Measurements from ENCODE around the gene SLC6A3. TPM values are rescaled to one million over a fixed set of nuclear protein-coding genes. Genes with fewer than 3 reads are reported as not detected.

SLC6A3 gene
- total RNA-seq (2014; rRNA removed; shearing (Covaris generic)), result not detected in 2 replicates

- DNase-seq (ENCODE audit: low spot score), result no peak
- in situ Hi-C loops (cut with HindIII; ENCODE audit: low sequenced_read_pairs), result no loop called here
Observed at GRCh38 chr5:1445313-1445688, at the start of gene SLC6A3. Gene SLC6A3, minus strand, starts transcription at chr5:1445440. Its CDS starts 2,243 bp downstream, at chr5:1443197.

- in situ Hi-C loops (cut with HindIII; ENCODE audit: low sequenced_read_pairs), result no loop called here
- no peak for DNase-seq (ENCODE audit: low spot score)
Observed at GRCh38 chr5:1493941-1494340, 48.7 kb upstream of the SLC6A3 start.

- DNase-seq (ENCODE audit: low spot score), result no peak
- in situ Hi-C loops (cut with HindIII; ENCODE audit: low sequenced_read_pairs), result no loop called here
Observed at GRCh38 chr5:1493413-1493812, 48.2 kb upstream of the SLC6A3 start.

- in situ Hi-C loops (cut with HindIII; ENCODE audit: low sequenced_read_pairs), result no loop called here
- DNase-seq (ENCODE audit: low spot score), result no peak
Observed at GRCh38 chr5:1492757-1493156, 47.5 kb upstream of the SLC6A3 start.

- in situ Hi-C loops (cut with HindIII; ENCODE audit: low sequenced_read_pairs), result no loop called here
- no peak for DNase-seq (ENCODE audit: low spot score)
Observed at GRCh38 chr5:1490376-1490775, 45.1 kb upstream of the SLC6A3 start.

GRCh38 chr5:1489754-1490153, 44.5 kb upstream of the SLC6A3 start:
- in situ Hi-C loops (cut with HindIII; ENCODE audit: low sequenced_read_pairs), result no loop called here
- no peak for DNase-seq (ENCODE audit: low spot score)

- no peak for DNase-seq (ENCODE audit: low spot score)
- in situ Hi-C loops (cut with HindIII; ENCODE audit: low sequenced_read_pairs), result no loop called here
Observed at GRCh38 chr5:1488882-1489680, 43.8 kb upstream of the SLC6A3 start.

GRCh38 chr5:1487079-1487764, 42.0 kb upstream of the SLC6A3 start:
- in situ Hi-C loops (cut with HindIII; ENCODE audit: low sequenced_read_pairs), result no loop called here

GRCh38 chr5:1486271-1486670, 41.0 kb upstream of the SLC6A3 start:
- in situ Hi-C loops (cut with HindIII; ENCODE audit: low sequenced_read_pairs), result no loop called here
- DNase-seq (ENCODE audit: low spot score), result no peak

More at GRCh38 chr5:1487079-1487764, 42.0 kb upstream of the SLC6A3 start:
- no peak for DNase-seq (ENCODE audit: low spot score)

- in situ Hi-C loops (cut with HindIII; ENCODE audit: low sequenced_read_pairs), result no loop called here
- no peak for DNase-seq (ENCODE audit: low spot score)
Observed at GRCh38 chr5:1485579-1486118, 40.4 kb upstream of the SLC6A3 start.

- DNase-seq (ENCODE audit: low spot score), result no peak
- in situ Hi-C loops (cut with HindIII; ENCODE audit: low sequenced_read_pairs), result no loop called here
Observed at GRCh38 chr5:1484730-1485578, 39.7 kb upstream of the SLC6A3 start.

- no peak for DNase-seq (ENCODE audit: low spot score)
- in situ Hi-C loops (cut with HindIII; ENCODE audit: low sequenced_read_pairs), result no loop called here
Observed at GRCh38 chr5:1483856-1484729, 38.9 kb upstream of the SLC6A3 start.

GRCh38 chr5:1483064-1483463, 37.8 kb upstream of the SLC6A3 start:
- in situ Hi-C loops (cut with HindIII; ENCODE audit: low sequenced_read_pairs), result no loop called here
- DNase-seq (ENCODE audit: low spot score), result no peak

GRCh38 chr5:1481959-1482331, 36.7 kb upstream of the SLC6A3 start:
- DNase-seq (ENCODE audit: low spot score), result no peak
- in situ Hi-C loops (cut with HindIII; ENCODE audit: low sequenced_read_pairs), result no loop called here

- in situ Hi-C loops (cut with HindIII; ENCODE audit: low sequenced_read_pairs), result no loop called here
- no peak for DNase-seq (ENCODE audit: low spot score)
Observed at GRCh38 chr5:1481266-1481958, 36.2 kb upstream of the SLC6A3 start.

GRCh38 chr5:1480806-1481205, 35.6 kb upstream of the SLC6A3 start:
- no peak for DNase-seq (ENCODE audit: low spot score)
- in situ Hi-C loops (cut with HindIII; ENCODE audit: low sequenced_read_pairs), result no loop called here

GRCh38 chr5:1480217-1480616, 35.0 kb upstream of the SLC6A3 start:
- in situ Hi-C loops (cut with HindIII; ENCODE audit: low sequenced_read_pairs), result no loop called here
- DNase-seq (ENCODE audit: low spot score), result no peak

GRCh38 chr5:1479581-1480188, 34.4 kb upstream of the SLC6A3 start:
- in situ Hi-C loops (cut with HindIII; ENCODE audit: low sequenced_read_pairs), result no loop called here
- no peak for DNase-seq (ENCODE audit: low spot score)
